ENCODE data around the gene CUX1. TPM values are rescaled to one million over a fixed set of nuclear protein-coding genes. Genes with fewer than 3 reads are reported as not detected.
A peak's percentile ranks its signal among the peaks of the same experiment; 100 is the strongest.

The CUX1 gene
- total and polyA plus RNA-seq, 2 donors (not counting 1 experiment from before 2014, with no cell fraction given): 22.7 to 38.1 TPM

DNA sequence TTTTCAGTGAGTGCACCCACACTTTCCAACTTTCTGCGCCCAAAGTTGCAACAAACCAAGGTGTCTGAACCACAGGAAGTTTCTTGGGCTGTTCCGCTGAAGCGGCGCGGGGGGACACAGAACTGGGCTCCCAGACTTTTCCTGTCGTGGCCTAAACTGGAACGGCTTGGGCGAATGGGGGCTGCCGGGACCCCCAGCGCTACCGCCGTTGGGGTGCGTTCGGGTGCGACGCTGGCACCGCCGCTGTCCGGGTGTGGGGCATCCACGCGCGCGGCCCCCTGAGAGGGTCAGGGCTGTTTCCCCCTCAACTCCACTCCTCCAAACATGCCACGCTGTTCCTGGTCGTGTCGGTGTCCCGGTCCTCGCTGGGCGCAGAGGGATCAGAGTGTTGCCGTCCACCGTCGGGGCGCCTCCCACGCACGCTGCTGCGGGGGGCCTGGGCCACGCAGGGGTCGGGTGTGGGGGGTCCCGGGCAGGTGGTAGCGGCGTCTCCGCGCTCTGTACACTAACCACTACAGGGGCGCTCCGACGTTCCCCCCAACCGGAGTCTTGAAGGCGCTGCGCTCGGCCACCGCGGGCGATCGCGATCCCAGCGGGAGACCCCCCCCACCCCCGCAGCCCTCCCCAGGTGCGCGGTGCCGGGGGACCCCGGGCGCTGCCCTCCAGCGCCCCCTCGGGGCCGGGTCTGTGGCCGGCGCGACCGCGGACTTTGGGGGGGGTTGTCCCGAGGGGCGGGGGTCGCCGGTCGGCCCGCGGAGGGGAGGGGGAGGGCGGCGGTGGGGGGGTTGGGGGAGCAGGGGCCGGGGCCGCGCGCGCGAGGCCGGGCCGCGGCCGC lies 2.2 kb upstream of the CUX1 start:
- peak overlapping the region; percentile 60 for H3K27ac ChIP-seq (ENCODE audit: insufficient read depth, low read length)
- H3K9ac ChIP-seq (ENCODE audit: insufficient read depth, low read length): peak overlapping the region; percentile 59
- peaks cover 10% of the 10 kb centered on the region for H3K79me2 ChIP-seq (ENCODE audit: control insufficient read depth, insufficient read depth, low read length)
- peaks cover 4% of the 10 kb centered on the region for H3K4me1 ChIP-seq (ENCODE audit: control insufficient read depth, extremely low read depth, insufficient read depth, low read length)
- peak overlapping the region; percentile 81 for H2AFZ ChIP-seq (ENCODE audit: low read length)
- peak overlapping the region; percentile 71 to 80 (median 77) for H3K4me3 ChIP-seq (replicated peaks in 1 of 4; ENCODE audit: control extremely low read depth in 1 of 4, insufficient read depth in 1 of 4, low read depth in 3 of 4, low read length in 4 of 4)
- TF ChIP-seq EZH2 (IDR thresholded peaks at IDR 0.05; ENCODE audit: low read length, missing control alignments): no peak
- TF ChIP-seq, protein P1, sequence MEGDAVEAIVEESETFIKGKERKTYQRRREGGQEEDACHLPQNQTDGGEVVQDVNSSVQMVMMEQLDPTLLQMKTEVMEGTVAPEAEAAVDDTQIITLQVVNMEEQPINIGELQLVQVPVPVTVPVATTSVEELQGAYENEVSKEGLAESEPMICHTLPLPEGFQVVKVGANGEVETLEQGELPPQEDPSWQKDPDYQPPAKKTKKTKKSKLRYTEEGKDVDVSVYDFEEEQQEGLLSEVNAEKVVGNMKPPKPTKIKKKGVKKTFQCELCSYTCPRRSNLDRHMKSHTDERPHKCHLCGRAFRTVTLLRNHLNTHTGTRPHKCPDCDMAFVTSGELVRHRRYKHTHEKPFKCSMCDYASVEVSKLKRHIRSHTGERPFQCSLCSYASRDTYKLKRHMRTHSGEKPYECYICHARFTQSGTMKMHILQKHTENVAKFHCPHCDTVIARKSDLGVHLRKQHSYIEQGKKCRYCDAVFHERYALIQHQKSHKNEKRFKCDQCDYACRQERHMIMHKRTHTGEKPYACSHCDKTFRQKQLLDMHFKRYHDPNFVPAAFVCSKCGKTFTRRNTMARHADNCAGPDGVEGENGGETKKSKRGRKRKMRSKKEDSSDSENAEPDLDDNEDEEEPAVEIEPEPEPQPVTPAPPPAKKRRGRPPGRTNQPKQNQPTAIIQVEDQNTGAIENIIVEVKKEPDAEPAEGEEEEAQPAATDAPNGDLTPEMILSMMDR (conservative IDR thresholded peaks at IDR 0.05 in 1 of 2, IDR thresholded peaks at IDR 0.05 in 1 of 2; ENCODE audit: low read depth in 1 of 2, low read length in 2 of 2): peak; percentile 11 to 29
- H3K9me3 ChIP-seq (ENCODE audit: control insufficient read depth, insufficient read depth, low read depth, low read length): no peaks in the 10 kb centered on the region
- no peaks in the 10 kb centered on the region for H3K36me3 ChIP-seq (ENCODE audit: control insufficient read depth, insufficient read depth, low read length)
- peak in 1 of 2 donors; percentile 25 for DNase-seq (ENCODE audit: low read depth in 2 of 2)
- H4K20me1 ChIP-seq (ENCODE audit: control insufficient read depth, extremely low read depth, insufficient read depth, low read length): no peaks in the 10 kb centered on the region
- H3K27me3 ChIP-seq (ENCODE audit: control insufficient read depth, insufficient read depth, low read length): no peaks in the 10 kb centered on the region
- peak overlapping the region; percentile 96 for H3K4me2 ChIP-seq (ENCODE audit: extremely low read depth, insufficient read depth, low read length)

DNA sequence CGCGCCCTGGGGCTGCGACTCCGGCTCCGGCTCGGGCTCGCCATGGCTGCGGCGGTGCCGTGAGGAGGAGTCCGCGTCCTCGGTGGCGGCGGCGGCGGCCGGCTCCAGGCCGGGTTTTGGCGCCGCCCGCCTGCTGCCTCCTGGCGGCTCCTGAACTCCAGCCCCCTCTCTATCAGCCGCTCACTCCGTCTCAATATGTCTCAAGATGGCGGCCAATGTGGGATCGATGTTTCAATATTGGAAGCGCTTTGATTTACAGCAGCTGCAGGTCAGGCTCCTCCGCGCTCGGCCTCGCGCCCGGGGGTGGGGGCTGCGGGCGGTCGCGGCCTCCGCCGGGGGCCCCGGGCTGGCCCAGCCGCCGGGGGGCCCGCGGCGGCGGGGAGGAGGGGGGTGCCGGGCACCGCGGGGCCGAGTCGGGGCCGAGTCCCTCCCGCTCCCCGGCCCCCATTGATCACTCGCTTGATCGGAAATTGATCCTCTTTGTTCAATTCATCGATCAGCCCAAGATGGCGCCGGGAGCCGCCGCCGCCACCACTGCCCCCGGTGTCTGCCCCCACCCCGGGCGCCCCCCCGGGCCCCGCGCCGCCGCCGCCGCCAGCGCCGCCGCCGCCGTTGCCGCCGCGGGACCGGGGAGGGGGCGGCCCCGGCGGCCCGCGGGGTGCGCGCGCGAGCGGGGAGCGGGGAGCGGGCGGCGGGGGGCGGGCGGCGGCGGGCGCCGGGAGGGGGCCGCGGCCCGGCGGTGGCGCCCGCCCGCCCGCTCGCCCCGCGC lies 1.4 kb upstream of the CUX1 start:
- no peak for TF ChIP-seq EZH2 (IDR thresholded peaks at IDR 0.05; ENCODE audit: low read length, missing control alignments)
- TF ChIP-seq, protein P1 (conservative IDR thresholded peaks at IDR 0.05 in 1 of 2, IDR thresholded peaks at IDR 0.05 in 1 of 2; ENCODE audit: low read depth in 1 of 2, low read length in 2 of 2): no peak
- H3K4me3 ChIP-seq (replicated peaks in 1 of 4; ENCODE audit: control extremely low read depth in 1 of 4, insufficient read depth in 1 of 4, low read depth in 3 of 4, low read length in 4 of 4): peak overlapping the region; percentile 32 to 64 (median 60)
- H3K4me1 ChIP-seq (ENCODE audit: control insufficient read depth, extremely low read depth, insufficient read depth, low read length): peaks cover 4% of the 10 kb centered on the region
- H3K36me3 ChIP-seq (ENCODE audit: control insufficient read depth, insufficient read depth, low read length): no peaks in the 10 kb centered on the region
- DNase-seq (ENCODE audit: low read depth in 2 of 2): peak; percentile 79 to 80
- no peak overlapping the region for H3K4me2 ChIP-seq (ENCODE audit: extremely low read depth, insufficient read depth, low read length)
- no peaks in the 10 kb centered on the region for H3K27me3 ChIP-seq (ENCODE audit: control insufficient read depth, insufficient read depth, low read length)
- peaks cover 13% of the 10 kb centered on the region for H3K79me2 ChIP-seq (ENCODE audit: control insufficient read depth, insufficient read depth, low read length)
- H2AFZ ChIP-seq (ENCODE audit: low read length): peak overlapping the region; percentile 48
- H3K9me3 ChIP-seq (ENCODE audit: control insufficient read depth, insufficient read depth, low read depth, low read length): no peaks in the 10 kb centered on the region
- H3K27ac ChIP-seq (ENCODE audit: insufficient read depth, low read length): peak overlapping the region; percentile 27
- H4K20me1 ChIP-seq (ENCODE audit: control insufficient read depth, extremely low read depth, insufficient read depth, low read length): no peaks in the 10 kb centered on the region
- peak overlapping the region; percentile 76 for H3K9ac ChIP-seq (ENCODE audit: insufficient read depth, low read length)

Measured in fibroblast of lung (primary cell).